RPMI8226 (cell line): Measurements from ENCODE around the gene USP17L24.
"Not testable (repeated sequence)": the region's sequence is repeated elsewhere in the genome, so short reads cannot be mapped to it uniquely, and the experiment has no call there.

Experiments
- DNase-seq: peaks from one replicate; pipeline ENCODE4 v3.0.0-alpha.2; 2015

Gene USP17L24, protein sequence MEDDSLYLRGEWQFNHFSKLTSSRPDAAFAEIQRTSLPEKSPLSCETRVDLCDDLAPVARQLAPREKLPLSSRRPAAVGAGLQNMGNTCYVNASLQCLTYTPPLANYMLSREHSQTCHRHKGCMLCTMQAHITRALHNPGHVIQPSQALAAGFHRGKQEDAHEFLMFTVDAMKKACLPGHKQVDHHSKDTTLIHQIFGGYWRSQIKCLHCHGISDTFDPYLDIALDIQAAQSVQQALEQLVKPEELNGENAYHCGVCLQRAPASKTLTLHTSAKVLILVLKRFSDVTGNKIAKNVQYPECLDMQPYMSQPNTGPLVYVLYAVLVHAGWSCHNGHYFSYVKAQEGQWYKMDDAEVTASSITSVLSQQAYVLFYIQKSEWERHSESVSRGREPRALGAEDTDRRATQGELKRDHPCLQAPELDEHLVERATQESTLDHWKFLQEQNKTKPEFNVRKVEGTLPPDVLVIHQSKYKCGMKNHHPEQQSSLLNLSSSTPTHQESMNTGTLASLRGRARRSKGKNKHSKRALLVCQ

DNA sequence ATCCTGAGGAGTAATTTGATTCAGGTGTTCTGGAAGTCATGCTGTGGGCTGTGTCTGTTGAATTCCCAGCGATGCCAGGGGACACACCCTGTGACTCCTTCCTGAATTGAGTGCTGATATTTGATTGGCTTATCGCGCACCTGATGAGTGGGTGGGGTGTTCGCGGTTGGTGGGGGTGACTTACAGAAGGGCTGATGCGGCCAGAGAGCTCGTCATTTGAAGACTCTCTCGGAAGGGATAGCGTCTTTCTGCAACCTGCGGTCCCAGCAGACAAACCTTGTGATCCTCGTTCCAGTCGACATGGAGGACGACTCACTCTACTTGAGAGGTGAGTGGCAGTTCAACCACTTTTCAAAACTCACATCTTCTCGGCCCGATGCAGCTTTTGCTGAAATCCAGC lies at the start of gene USP17L24:
Gene USP17L24 (plus strand): TSS at position 301 of the 400 bp plus-strand sequence. CDS start 0 bp downstream, at position 301.
- not testable (repeated sequence) for DNase-seq

DNA sequence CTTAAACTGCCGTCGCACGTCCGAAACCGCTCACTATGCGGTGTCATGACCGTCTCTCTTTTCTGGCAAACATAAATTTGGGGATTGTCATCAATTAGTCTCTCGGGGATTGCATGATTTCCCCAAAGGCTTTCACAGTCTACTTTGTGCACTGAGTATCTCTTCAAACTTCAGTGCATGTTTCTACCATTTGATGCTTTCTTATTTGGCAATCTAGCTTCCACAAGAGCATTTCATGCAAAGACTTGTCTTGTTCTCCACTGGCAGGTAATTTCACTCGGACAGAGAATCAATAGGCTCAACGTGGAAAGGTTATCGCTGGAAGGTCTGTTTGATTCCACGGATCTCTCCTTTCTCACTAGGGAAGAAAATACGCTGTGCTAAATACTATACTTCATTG lies 774 bp upstream of the USP17L24 start:
- not testable (repeated sequence) for DNase-seq

DNA sequence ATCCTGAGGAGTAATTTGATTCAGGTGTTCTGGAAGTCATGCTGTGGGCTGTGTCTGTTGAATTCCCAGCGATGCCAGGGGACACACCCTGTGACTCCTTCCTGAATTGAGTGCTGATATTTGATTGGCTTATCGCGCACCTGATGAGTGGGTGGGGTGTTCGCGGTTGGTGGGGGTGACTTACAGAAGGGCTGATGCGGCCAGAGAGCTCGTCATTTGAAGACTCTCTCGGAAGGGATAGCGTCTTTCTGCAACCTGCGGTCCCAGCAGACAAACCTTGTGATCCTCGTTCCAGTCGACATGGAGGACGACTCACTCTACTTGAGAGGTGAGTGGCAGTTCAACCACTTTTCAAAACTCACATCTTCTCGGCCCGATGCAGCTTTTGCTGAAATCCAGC lies 4.6 kb downstream of the USP17L24 start, which contains the start of gene USP17L25:
Gene USP17L25 (plus strand): TSS at position 301 of the 400 bp plus-strand sequence. CDS start 0 bp downstream, at position 301.
- DNase-seq, result not testable (repeated sequence)

DNA sequence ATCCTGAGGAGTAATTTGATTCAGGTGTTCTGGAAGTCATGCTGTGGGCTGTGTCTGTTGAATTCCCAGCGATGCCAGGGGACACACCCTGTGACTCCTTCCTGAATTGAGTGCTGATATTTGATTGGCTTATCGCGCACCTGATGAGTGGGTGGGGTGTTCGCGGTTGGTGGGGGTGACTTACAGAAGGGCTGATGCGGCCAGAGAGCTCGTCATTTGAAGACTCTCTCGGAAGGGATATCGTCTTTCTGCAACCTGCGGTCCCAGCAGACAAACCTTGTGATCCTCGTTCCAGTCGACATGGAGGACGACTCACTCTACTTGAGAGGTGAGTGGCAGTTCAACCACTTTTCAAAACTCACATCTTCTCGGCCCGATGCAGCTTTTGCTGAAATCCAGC lies 9.4 kb downstream of the USP17L24 start, which contains the start of gene USP17L26:
Gene USP17L26 (plus strand): TSS at position 301 of the 400 bp plus-strand sequence. CDS start 0 bp downstream, at position 301.
- DNase-seq, result not testable (repeated sequence)

DNA sequence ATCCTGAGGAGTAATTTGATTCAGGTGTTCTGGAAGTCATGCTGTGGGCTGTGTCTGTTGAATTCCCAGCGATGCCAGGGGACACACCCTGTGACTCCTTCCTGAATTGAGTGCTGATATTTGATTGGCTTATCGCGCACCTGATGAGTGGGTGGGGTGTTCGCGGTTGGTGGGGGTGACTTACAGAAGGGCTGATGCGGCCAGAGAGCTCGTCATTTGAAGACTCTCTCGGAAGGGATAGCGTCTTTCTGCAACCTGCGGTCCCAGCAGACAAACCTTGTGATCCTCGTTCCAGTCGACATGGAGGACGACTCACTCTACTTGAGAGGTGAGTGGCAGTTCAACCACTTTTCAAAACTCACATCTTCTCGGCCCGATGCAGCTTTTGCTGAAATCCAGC lies 14.1 kb downstream of the USP17L24 start, which contains the start of gene USP17L5:
Gene USP17L5 (plus strand): TSS at position 301 of the 400 bp plus-strand sequence. CDS start 0 bp downstream, at position 301.
- not testable (repeated sequence) for DNase-seq

DNA sequence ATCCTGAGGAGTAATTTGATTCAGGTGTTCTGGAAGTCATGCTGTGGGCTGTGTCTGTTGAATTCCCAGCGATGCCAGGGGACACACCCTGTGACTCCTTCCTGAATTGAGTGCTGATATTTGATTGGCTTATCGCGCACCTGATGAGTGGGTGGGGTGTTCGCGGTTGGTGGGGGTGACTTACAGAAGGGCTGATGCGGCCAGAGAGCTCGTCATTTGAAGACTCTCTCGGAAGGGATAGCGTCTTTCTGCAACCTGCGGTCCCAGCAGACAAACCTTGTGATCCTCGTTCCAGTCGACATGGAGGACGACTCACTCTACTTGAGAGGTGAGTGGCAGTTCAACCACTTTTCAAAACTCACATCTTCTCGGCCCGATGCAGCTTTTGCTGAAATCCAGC lies 18.9 kb downstream of the USP17L24 start, which contains the start of gene USP17L27:
Gene USP17L27 (plus strand): TSS at position 301 of the 400 bp plus-strand sequence. CDS start 0 bp downstream, at position 301.
- not testable (repeated sequence) for DNase-seq

DNA sequence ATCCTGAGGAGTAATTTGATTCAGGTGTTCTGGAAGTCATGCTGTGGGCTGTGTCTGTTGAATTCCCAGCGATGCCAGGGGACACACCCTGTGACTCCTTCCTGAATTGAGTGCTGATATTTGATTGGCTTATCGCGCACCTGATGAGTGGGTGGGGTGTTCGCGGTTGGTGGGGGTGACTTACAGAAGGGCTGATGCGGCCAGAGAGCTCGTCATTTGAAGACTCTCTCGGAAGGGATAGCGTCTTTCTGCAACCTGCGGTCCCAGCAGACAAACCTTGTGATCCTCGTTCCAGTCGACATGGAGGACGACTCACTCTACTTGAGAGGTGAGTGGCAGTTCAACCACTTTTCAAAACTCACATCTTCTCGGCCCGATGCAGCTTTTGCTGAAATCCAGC lies 23.6 kb downstream of the USP17L24 start, which contains the start of gene USP17L28:
Gene USP17L28 (plus strand): TSS at position 301 of the 400 bp plus-strand sequence. CDS start 0 bp downstream, at position 301.
- not testable (repeated sequence) for DNase-seq

DNA sequence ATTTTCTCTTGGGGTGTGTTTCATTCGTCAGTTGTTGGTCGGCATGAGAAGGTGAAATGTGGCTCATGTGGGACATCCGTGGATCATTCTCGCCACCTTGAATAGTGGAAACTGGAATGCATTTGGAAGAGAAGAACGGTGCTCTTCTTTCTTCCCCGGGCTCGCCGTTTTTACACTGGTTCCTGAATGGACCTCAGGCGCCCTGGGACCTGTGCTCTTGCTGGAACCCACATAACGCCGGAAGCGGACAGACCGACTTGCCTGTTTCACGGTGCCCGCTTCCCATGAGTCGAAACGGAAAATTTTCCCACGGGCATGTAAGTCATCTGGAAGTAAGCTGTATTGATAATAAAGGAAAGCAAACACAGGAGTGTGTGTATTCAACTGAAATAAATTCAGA lies 25.9 kb downstream of the USP17L24 start:
- DNase-seq, result not testable (repeated sequence)

DNA sequence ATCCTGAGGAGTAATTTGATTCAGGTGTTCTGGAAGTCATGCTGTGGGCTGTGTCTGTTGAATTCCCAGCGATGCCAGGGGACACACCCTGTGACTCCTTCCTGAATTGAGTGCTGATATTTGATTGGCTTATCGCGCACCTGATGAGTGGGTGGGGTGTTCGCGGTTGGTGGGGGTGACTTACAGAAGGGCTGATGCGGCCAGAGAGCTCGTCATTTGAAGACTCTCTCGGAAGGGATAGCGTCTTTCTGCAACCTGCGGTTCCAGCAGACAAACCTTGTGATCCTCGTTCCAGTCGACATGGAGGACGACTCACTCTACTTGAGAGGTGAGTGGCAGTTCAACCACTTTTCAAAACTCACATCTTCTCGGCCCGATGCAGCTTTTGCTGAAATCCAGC lies 28.4 kb downstream of the USP17L24 start, which contains the start of gene USP17L29:
Gene USP17L29 (plus strand): TSS at position 301 of the 400 bp plus-strand sequence. CDS start 0 bp downstream, at position 301.
- DNase-seq, result not testable (repeated sequence)

DNA sequence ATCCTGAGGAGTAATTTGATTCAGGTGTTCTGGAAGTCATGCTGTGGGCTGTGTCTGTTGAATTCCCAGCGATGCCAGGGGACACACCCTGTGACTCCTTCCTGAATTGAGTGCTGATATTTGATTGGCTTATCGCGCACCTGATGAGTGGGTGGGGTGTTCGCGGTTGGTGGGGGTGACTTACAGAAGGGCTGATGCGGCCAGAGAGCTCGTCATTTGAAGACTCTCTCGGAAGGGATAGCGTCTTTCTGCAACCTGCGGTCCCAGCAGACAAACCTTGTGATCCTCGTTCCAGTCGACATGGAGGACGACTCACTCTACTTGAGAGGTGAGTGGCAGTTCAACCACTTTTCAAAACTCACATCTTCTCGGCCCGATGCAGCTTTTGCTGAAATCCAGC lies 37.9 kb downstream of the USP17L24 start, which contains the start of gene USP17L30:
Gene USP17L30 (plus strand): TSS at position 301 of the 400 bp plus-strand sequence. CDS start 0 bp downstream, at position 301.
- not testable (repeated sequence) for DNase-seq
